GM18519 (cell line): Measurements from ENCODE around the gene TAF6.
A peak's percentile ranks its signal among the peaks of the same experiment; 100 is the strongest.

Experiments used
- ATAC-seq: cut with Tn5 transposase; IDR thresholded peaks from one replicate; pipeline ENCODE4 v1.9.1; 2021; ENCODE audit warnings: mild to moderate bottlenecking, moderate library complexity; ENCODE audit not compliant: unreplicated experiment, low FRiP score

The TAF6 gene

DNA sequence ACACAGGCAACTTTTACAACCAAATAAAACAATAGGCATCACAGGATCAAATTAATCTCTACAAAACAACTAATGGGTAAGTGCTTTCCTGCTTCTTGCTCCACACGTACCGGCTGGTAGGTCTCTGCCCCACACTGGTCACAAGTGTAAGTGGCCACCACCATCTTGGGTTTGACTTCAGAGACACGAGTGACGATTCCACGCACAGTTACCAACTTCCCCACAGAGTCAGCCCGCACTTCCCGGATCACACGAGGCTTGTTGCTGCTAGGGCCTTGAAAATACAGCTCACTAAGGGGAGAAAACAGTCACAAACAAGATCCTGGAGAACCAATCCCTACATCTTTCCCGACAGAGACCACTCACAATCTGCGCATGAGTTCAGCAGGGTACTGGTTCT, 20.2 kb downstream of the TAF6 start:
- ATAC-seq: no peak

DNA sequence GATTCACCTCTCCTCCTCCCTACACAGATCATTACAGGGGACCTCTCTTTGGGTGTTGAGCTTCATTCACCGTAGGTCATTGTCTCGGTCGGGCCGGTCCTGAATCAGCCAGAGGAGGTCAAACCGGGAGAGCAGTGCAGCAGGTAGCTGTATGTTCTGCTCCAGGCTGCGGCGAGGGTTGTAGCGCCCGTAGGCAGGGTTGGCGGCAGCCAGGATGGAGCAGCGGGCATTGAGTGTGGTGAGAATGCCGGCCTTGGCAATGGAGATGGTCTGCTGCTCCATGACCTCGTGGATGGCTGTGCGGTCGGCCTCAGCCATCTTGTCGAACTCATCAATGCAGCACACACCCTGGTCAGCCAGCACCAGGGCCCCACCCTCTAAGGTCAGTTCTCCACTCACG, 23.5 kb downstream of the TAF6 start:
- ATAC-seq: no peak

GRCh38 chr7:100095289-100095688, 23.9 kb downstream of the TAF6 start:
- no peak for ATAC-seq

DNA sequence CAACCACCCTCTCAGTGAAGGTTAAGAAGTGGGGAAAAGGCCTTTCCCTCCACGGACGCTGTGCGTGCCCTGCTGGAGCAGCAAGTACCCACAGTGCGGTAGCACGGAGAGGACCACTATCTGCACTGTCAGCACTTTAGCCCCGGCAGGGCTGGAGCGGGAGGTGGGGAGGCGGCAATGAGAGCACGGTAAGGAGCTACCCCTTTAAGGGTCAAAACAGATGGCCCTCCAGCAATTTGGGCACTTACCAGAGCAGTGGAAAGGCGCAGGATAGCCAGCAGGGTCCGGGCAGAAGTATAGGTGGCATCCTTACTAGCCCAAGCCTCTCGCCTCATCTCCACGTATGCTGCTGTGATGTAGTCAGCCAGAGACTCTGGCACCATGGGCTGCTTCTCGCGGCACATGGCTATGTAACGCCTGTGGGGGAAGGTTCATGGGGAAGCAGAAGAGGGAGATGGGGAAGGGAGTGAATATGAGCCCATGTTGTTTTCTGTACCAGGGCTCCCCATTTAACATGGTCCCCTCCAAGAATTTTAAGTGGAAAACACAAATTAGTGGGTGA, 25.2 kb downstream of the TAF6 start:
- no peak for ATAC-seq

GRCh38 chr7:100093498-100093897, 25.7 kb downstream of the TAF6 start:
- no peak for ATAC-seq

DNA sequence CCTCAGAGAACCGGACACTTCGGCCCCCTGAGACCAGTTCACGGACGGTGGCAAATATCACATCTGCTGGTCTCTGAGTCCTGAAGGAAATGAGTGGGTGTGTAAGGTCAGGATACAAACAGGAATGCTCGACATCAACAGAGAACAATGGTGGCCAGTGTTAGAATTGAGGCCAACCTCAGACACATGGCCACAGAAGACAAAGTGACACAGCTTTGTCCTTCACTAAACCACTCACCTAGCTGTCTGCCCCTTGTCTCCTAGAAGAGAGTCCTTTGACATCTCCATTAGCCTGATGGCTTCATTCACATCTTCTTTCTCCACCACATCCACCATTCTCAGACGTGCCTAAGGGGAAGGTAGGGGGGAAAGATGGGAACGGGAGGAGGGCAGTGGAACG, 26.1 kb downstream of the TAF6 start:
- no peak for ATAC-seq

DNA sequence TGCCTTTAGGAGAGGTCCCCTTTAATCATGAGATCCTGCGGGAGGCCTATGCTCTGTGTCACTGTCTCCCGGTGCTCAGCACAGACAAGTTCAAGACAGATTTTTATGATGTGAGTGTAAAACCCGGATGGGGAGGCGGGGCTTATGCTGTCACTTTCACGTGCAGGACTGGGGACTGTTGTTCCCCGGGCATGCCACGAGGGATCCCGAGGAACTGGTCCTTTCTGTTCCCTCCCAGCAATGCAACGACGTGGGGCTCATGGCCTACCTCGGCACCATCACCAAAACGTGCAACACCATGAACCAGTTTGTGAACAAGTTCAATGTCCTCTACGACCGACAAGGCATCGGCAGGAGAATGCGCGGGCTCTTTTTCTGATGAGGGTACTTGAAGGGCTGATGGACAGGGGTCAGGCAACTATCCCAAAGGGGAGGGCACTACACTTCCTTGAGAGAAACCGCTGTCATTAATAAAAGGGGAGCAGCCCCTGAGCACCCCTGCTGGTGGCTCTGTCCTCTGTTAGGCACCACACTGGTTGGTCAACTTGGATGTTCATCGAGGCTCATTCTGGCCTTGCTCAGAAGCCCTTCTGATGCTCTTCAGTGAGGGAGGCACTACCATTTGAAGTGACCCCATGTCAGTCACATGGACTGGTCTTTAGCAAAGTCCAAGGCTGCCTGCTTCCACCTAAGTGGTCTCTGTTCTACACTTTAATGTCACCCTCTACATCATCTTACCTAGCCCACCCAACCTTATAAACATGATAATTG, 27.6 kb downstream of the TAF6 start:
- no peak for ATAC-seq

DNA sequence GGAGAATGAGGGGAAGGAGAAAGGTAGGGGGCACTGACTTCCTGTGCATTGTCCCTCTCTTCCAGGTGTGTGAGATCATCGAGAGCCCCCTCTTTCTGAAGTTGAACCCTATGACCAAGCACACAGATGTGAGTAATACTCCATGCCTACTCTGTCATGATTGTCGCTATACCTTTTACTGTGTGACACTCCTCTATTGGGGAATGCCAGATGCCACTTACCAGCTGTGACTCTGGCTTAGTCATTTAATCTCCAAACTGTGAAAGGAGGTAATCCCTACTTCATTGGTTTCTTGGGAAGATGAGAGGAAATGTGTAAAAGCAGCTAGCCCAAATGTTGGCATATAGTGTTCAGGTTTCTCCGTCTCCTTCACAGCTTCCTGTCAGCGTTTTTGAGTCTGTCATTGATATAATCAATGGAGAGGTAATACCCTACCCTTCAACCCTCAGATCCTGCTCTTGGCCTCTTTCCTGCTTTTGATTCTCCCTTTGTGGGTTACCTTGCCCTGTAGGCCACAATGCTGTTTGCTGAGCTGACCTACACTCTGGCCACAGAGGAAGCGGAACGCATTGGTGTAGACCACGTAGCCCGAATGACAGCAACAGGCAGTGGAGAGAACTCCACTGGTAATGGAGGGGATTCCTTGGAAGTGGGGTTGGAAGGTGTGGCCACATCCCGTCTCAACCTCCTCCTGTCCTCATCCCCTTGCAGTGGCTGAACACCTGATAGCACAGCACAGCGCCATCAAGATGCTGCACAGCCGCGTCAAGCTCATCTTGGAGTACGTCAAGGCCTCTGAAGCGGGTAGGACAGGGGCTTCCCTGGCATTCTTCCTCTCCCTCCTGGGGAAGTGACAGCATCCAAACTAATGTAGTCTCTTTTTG, 28.4 kb downstream of the TAF6 start:
- no peak for ATAC-seq

- no peak for ATAC-seq
These were observed 29.5 kb downstream of the TAF6 start for GRCh38 chr7:100089458-100090196.

DNA sequence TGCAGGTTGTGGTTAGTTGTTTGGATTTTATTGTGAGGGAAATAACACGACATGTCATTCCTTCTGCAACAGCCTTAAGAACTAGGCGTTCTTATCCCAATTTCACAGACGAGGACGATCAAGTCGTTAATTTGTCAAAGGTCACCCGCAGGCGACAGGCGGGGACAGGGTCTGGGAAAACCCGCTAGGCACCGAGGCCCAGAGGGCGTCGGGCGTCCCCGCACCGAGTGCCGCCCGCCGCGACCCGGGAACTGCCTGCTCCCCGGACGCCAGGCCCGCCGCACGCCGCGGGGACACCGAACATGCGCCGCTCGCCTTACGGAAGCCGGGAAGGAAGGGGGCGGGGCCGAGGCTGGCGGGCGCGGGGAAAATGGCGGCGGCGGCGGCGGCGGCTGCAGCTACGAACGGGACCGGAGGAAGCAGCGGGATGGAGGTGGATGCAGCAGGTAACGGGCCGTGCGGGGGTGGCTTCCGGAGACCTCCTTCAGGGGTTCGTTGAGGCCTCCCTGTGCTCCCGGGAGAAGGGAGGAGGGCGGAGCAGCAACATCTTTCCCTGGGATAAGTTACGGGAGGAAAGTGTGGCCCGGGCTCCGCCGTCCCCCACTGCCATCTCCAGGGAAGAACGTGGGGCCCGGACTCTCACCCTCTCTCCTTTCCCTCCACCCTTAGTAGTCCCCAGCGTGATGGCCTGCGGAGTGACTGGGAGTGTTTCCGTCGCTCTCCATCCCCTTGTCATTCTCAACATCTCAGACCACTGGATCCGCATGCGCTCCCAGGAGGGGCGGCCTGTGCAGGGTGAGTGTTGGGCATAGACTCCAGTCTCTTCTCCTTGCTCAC, 30.3 kb downstream of the TAF6 start, which contains the start of gene COPS6:
TSS of gene COPS6 (plus strand) at position 349 of the 837 bp plus-strand sequence. CDS start at position 371, 22 bp downstream.
- no peak for ATAC-seq

- ATAC-seq: no peak
These were observed 31.0 kb downstream of the TAF6 start for GRCh38 chr7:100088095-100088620.

DNA sequence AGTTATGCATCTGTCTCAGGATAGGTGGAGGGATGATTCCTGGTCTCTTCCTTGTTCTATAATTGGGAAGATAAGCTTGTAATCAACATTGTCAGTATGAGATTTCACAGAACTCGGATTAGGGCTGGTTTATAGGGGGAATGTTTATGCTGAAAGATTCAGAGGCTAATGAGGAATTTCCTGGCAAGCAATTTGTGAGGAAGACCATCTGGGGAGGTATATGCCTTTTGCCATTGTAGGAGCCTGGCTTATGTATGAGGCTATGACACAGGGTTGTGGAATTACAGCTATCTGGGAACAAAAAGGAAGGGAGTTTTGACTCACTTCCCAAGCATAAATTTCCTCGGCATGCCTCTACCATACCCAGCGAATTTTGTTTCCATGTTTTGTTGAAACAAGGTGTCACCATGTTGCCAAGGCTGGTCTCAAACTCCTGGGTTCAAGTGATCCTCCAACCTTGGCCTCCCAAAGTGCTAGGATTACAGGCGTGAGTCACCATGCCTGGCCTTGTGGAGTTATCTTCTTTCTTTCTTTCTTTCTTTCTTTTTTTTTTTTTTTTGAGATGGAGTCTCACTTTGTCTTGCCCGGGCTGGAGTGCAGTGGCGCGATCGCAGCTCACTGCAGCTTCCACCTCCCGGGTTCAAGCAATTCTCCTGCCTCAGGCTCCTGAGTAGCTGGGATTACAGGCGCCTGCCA, 32.0 kb downstream of the TAF6 start:
- ATAC-seq: no peak

DNA sequence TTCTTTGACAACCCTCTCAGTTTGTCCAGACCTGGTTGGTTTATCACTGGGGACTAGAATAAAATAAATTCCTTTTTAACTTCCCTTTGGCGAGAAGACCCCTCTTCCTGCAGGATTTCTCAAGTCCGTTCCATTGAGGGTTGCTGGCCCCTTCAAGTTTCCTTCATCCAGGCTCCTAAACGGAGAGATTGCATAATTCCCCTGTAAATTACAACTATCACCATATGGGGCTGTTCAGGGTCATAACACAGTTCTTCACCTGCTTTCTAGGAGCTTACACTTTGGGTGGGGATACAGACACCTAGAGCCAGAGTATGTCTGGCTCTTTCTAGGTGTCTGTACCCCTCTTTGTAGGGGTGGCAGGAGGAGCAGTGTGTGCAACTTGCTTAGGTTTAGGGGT, 33.6 kb downstream of the TAF6 start:
- ATAC-seq: no peak

GRCh38 chr7:100082978-100083377, 36.2 kb downstream of the TAF6 start:
- ATAC-seq: no peak

DNA sequence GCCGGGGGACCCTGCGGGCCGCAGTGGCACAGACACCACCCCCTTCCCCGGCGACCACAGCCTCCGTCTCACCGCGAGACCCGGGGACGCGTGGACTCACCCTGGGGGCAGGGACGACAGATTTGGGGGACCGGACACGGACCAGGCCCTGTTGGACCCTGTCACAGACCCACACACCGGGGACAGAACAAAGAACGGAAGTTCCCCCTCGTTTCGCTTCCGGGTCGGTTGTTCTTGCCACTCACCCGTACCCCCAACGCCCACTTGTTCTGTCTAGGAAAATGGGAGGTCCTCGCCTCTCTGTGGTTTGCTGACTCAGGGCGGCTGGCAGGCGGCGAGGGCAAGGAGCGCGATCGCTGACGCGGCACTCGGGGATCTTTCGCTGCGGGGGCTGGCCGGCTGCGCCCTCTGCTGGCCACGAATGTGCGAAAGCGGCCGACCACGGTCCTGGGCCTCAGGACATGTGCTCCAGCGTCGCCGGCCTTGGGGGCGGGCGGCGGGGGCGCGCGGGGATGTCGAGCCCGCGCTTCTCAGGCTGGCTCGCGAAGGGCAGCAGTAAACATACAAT, 37.5 kb downstream of the TAF6 start, which contains the start of gene ZNF3:
TSS of gene ZNF3 (minus strand) at position 189 of the 568 bp plus-strand sequence. CDS start 4,366 bp downstream, outside the sequence.
- ATAC-seq: peak; percentile 45

DNA sequence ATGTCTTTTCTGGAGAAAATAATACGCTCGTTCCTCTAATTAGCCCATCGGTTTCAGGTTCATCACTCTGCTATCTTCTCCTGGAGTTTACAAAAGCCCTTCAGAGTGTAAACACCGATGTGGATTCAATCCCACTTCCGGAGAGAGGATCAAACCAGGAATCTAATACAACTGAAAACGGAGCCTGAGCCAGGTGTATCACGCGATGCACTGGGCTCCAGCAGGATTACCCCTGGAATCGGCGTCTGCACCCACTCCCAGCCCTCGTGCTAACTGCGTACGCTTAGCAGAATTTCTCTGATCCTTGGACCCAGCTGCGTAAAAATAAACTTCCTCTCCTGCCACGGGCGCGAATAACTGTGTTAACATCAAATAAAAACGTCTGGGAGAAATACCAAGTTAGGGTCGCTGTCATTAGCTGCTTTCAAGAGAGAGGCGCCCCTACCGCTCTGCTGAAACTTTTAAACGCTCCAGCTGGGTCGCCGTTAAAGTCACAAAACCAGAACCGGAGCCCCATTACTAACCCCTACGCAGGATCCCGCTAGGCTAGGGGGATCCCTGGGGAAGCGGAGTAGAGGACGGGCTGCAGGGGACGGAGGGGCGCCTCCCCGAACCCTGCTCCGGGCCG, 38.1 kb downstream of the TAF6 start:
- no peak for ATAC-seq

DNA sequence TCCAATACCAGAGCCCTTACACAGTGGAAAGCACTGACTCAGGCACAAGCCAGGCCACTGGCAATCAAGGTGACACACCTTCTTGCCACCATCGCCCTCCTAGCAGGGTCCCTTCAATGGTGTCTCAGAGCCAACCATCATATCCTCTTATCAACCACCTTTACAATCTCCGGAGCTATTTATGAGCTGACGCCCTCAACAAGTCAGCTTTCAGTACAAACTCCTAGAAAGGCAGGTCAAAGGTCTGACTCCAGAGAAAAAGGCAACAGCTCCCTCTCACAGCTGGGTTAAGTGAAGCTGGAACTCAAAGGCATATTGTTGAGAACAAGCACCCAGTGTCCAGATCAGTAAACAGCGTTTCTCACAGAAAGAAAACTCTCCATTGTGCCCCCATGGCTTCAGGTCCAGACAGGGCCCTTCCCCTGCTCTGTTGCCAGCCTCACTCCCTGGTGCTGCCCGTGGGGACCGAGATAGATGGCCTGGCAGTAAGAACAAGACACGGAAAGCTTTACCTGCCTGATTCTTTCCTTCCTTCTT, 40.1 kb downstream of the TAF6 start:
- no peak for ATAC-seq

GRCh38 chr7:100077205-100077604, 42.0 kb downstream of the TAF6 start:
- no peak for ATAC-seq
